Measurements from ENCODE around the gene RBM26. TPM values are rescaled to one million over a fixed set of nuclear protein-coding genes. Genes with fewer than 3 reads are reported as not detected.

The RBM26 gene
- total and polyA plus RNA-seq, 2 of the 4 experiments (the other 2 are of a cell fraction): 17.6 to 18.1 TPM

GRCh38 chr13:79386125-79386826 is 19.8 kb downstream of the RBM26 start:
- Histone ChIP-seq H3K36me3 (ENCODE audit: control insufficient read depth, insufficient read depth, low read length) (no peaks in the 10 kb centered on the region), H3K4ac (ENCODE audit: low read depth, low read length) (no peak overlapping the region), H4K5ac (ENCODE audit: low read depth, low read length) (no peak overlapping the region), H3K27ac (ENCODE audit: insufficient read depth, low read length) (no peak overlapping the region), H3K4me2 (ENCODE audit: low read depth, low read length) (no peak overlapping the region), H2AK5ac (ENCODE audit: low read depth, low read length) (no peak overlapping the region), H3K27me3 (ENCODE audit: control insufficient read depth, insufficient read depth, low read length) (no peaks in the 10 kb centered on the region), H3K79me1 (ENCODE audit: low read depth in 1 of 2, low read length in 2 of 2) (peaks cover 20 to 50% of the 10 kb centered on the region in 2 experiments), H4K8ac (ENCODE audit: low read depth in 2 of 2, low read length in 2 of 2) (no peak overlapping the region), H2BK20ac (ENCODE audit: low read depth, low read length) (no peak overlapping the region), H2BK5ac (ENCODE audit: low read depth, low read length, poor library complexity, severe bottlenecking) (no peak overlapping the region), H2BK120ac (ENCODE audit: low read depth, low read length) (no peak overlapping the region), H4K91ac (ENCODE audit: insufficient read depth, low read depth, low read length) (no peak overlapping the region), H3K9ac (ENCODE audit: low read depth, low read length) (no peak overlapping the region), H2AK9ac (replicated peaks; ENCODE audit: low read depth, low read length, poor library complexity) (no peak overlapping the region), H3K4me3 (ENCODE audit: insufficient read depth, low read depth, low read length) (no peak overlapping the region), H2BK15ac (ENCODE audit: low read depth, low read length) (no peak overlapping the region), H3K56ac (ENCODE audit: extremely low read depth, insufficient read depth, low read length) (no peak overlapping the region), H3K18ac (ENCODE audit: low read depth, low read length) (no peak overlapping the region), H4K20me1 (ENCODE audit: insufficient read depth, low read length) (peaks cover 34% of the 10 kb centered on the region), H3K9me1 (ENCODE audit: insufficient read depth, low read length) (peaks cover 4% of the 10 kb centered on the region; the same call in 1 of the 2 replicates), H2AFZ (replicated peaks; ENCODE audit: low read length, poor library complexity) (no peak overlapping the region), H3K9me3 (ENCODE audit: control insufficient read depth, insufficient read depth, low read length) (no peaks in the 10 kb centered on the region), H3K4me1 (ENCODE audit: control insufficient read depth, insufficient read depth, low read length) (peaks cover 4% of the 10 kb centered on the region; the same call in 1 of the 2 replicates), H3K23ac (ENCODE audit: low read depth, low read length) (no peak overlapping the region), H3K14ac (replicated peaks; ENCODE audit: low read depth, low read length) (no peak overlapping the region)
- no TSS peak for BruUV-seq (replicated peaks)
- WGBS, 2 experiments (ENCODE audit: extremely low coverage in 2 of 2, insufficient read length in 1 of 2): no CpG with 5 or more reads among the region's 1 CpG
- ChIA-PET CTCF (no interaction called here), POLR2A (ENCODE audit: unreplicated experiment) (no interaction called here)
- dilution Hi-C loops (cut with HindIII; ENCODE audit: low sequenced_read_pairs, unreplicated experiment) (no loop called here), in situ Hi-C loops (cut with MboI; ENCODE audit: low sequenced_read_pairs) (no loop called here), intact Hi-C loops (cut with micrococcal nuclease) (no loop called here)
- ATAC-seq (ENCODE audit: low read depth): no peak
- TF ChIP-seq MAZ (IDR thresholded peaks at IDR 0.05; ENCODE audit: borderline replicate concordance, low read depth, low read length): no peak
- no peak for TF ChIP-seq CTCF (conservative IDR thresholded peaks at IDR 0.05; ENCODE audit: low read depth, low read length)
- TF ChIP-seq RCOR1 (IDR thresholded peaks at IDR 0.05; ENCODE audit: insufficient replicate concordance, low read length): no peak
- TF ChIP-seq SMC3 (IDR thresholded peaks at IDR 0.05; ENCODE audit: low read depth, low read length): no peak
- no peak for TF ChIP-seq FOS (IDR thresholded peaks at IDR 0.05; ENCODE audit: low read depth, low read length)
- DNase-seq: no peak

All from IMR-90 (cell line).